CD14-positive monocyte (primary cell): ENCODE measurements around the gene BACH2. TPM values are rescaled to one million over a fixed set of nuclear protein-coding genes. Genes with fewer than 3 reads are reported as not detected.
"Not testable (repeated sequence)": the region's sequence is repeated elsewhere in the genome, so short reads cannot be mapped to it uniquely, and the experiment has no call there.

Source experiments
- DNase-seq, 3 donors: peaks; one replicate each; pipeline ENCODE4 v3.0.0-alpha.2; 2011 to 2022
- H2AFZ ChIP-seq: 2 replicates; pipeline ENCODE4 v1.6.0; 2012; ENCODE audit warnings: mild to moderate bottlenecking, low read depth, low read length, inconsistent platforms; ENCODE audit not compliant: insufficient read depth, poor library complexity, severe bottlenecking
- H3K27ac ChIP-seq, 2 donors: 1 replicate in 1 of 2; 2 replicates in 1 of 2; pipeline ENCODE4 v1.5.1; 2012 to 2013; ENCODE audit warnings: low read length in 2 of 2, control low read depth in 1 of 2, inconsistent platforms in 1 of 2, low read depth in 1 of 2, mild to moderate bottlenecking in 1 of 2
- H3K27me3 ChIP-seq, 2 donors: one replicate each; pipeline versions ENCODE4 v1.6.0 to v1.6.1; 2011 to 2013; ENCODE audit warnings: low read length in 2 of 2; ENCODE audit not compliant: control insufficient read depth in 2 of 2, insufficient read depth in 2 of 2
- H3K36me3 ChIP-seq, 2 donors: replicated peaks in 1 of 2; 1 replicate in 1 of 2; 2 replicates in 1 of 2; pipeline versions ENCODE4 v1.5.1 to v1.6.1; 2012 to 2013; ENCODE audit warnings: low read length in 2 of 2, control low read depth in 1 of 2, inconsistent platforms in 1 of 2, mild to moderate bottlenecking in 1 of 2; ENCODE audit not compliant: insufficient read depth in 2 of 2, control insufficient read depth in 1 of 2
- H3K4me1 ChIP-seq, 2 donors: 1 replicate in 1 of 2; 2 replicates in 1 of 2; pipeline versions ENCODE4 v1.5.1 to v1.6.1; 2012 to 2013; ENCODE audit warnings: low read length in 2 of 2, control low read depth in 1 of 2, inconsistent platforms in 1 of 2, mild to moderate bottlenecking in 1 of 2, moderate library complexity in 1 of 2; ENCODE audit not compliant: insufficient read depth in 2 of 2, control insufficient read depth in 1 of 2
- H3K4me2 ChIP-seq: replicated peaks from 2 replicates; pipeline ENCODE3; 2012; ENCODE audit warnings: low read length, moderate library complexity, mild to moderate bottlenecking; ENCODE audit not compliant: poor library complexity, severe bottlenecking; ENCODE audit errors: extremely low read depth
- H3K4me3 ChIP-seq, 3 experiments: fragments of 200-600 bp in 1 of 3; sonication (generic) in 1 of 3; replicated peaks in 1 of 3; 1 replicate in 2 of 3; 2 replicates in 1 of 3; pipeline ENCODE4 v1.5.1; 2011 to 2013; ENCODE audit warnings: low read length in 3 of 3, mild to moderate bottlenecking in 3 of 3, control low read depth in 2 of 3, low read depth in 2 of 3, inconsistent platforms in 1 of 3, moderate library complexity in 1 of 3
- H3K79me2 ChIP-seq: 2 replicates; pipeline ENCODE4 v1.6.0; 2012; ENCODE audit warnings: mild to moderate bottlenecking, control low read depth, inconsistent platforms, low read length, moderate library complexity; ENCODE audit not compliant: insufficient read depth
- H3K9ac ChIP-seq: 2 replicates; pipeline ENCODE4 v1.6.0; 2017; ENCODE audit warnings: low read length, mild to moderate bottlenecking; ENCODE audit not compliant: insufficient read depth, poor library complexity, severe bottlenecking
- H3K9me3 ChIP-seq, 2 donors: replicated peaks in 1 of 2; 1 replicate in 1 of 2; 2 replicates in 1 of 2; pipeline versions ENCODE4 v1.5.1 to v1.6.1; 2012 to 2013; ENCODE audit warnings: low read length in 2 of 2, control low read depth in 1 of 2; ENCODE audit not compliant: control insufficient read depth in 1 of 2, insufficient read depth in 1 of 2
- H4K20me1 ChIP-seq: 2 replicates; pipeline ENCODE4 v1.6.0; 2012; ENCODE audit warnings: mild to moderate bottlenecking, low read length, control low read depth, moderate library complexity; ENCODE audit not compliant: insufficient read depth
- H3K27ac Mint-ChIP-seq, 7 donors: one replicate each; pipeline ENCODE4 v1.8.0; 2020; ENCODE audit warnings: mild to moderate bottlenecking in 7 of 7, mixed read lengths in 7 of 7, moderate library complexity in 6 of 7, inconsistent platforms in 2 of 7
- H3K27me3 Mint-ChIP-seq, 3 donors: one replicate each; pipeline ENCODE4 v1.8.0; 2021 to 2022; ENCODE audit warnings: low read depth in 3 of 3, mild to moderate bottlenecking in 3 of 3, mixed read lengths in 3 of 3, moderate library complexity in 3 of 3, inconsistent platforms in 1 of 3
- H3K36me3 Mint-ChIP-seq, 2 donors: one replicate each; pipeline ENCODE4 v1.8.0; 2020; ENCODE audit warnings: mixed read lengths in 2 of 2, inconsistent platforms in 1 of 2, mild to moderate bottlenecking in 1 of 2
- H3K4me1 Mint-ChIP-seq: one replicate; pipeline ENCODE4 v1.8.0; 2020; ENCODE audit warnings: mild to moderate bottlenecking, mixed read lengths
- H3K4me3 Mint-ChIP-seq, 2 donors: one replicate each; pipeline ENCODE4 v1.8.0; 2020; ENCODE audit warnings: mild to moderate bottlenecking in 2 of 2, mixed read lengths in 2 of 2, moderate library complexity in 1 of 2
- H3K9me3 Mint-ChIP-seq, 7 donors: one replicate each; pipeline ENCODE4 v1.8.0; 2020 to 2022; ENCODE audit warnings: mixed read lengths in 7 of 7, mild to moderate bottlenecking in 6 of 7, moderate library complexity in 6 of 7, inconsistent platforms in 2 of 7
- WGBS: methylation state at CpG from one replicate; pipeline ENCODE4 v1.1.5; 2013; ENCODE audit warnings: missing lambda C conversion rate; ENCODE audit not compliant: insufficient coverage; 5-methylcytosine and 5-hydroxymethylcytosine counted together
- intact Hi-C, 2 donors: fragments of 100-400 bp; cut with micrococcal nuclease; formaldehyde crosslinking; loops; one replicate each; pipeline versions ENCODE4 v1.15.0 to v1.15.1; 2023
- polyA plus RNA-seq, 3 donors: library from polyadenylated mRNA; depleted of rRNA in 1 of 3; unstranded in 2 of 3; stranded (reverse) in 1 of 3; fragments of 300-500 nt in 2 of 3; fragments of >200 nt in 1 of 3; fragmentation: Illumina TruSeq in 2 of 3; gene quantifications; 1 replicate in 2 of 3; 2 replicates in 1 of 3; pipeline ENCODE4 v1.2.3, GENCODE V29; 2012 to 2021
- TF ChIP-seq, protein P1 (sequence below): fragments of 200-600 bp; IDR thresholded peaks from one replicate; pipeline ENCODE4 v1.8.0; 2022; ENCODE audit warnings: antibody characterized with exemption, mild to moderate bottlenecking

The BACH2 gene
- polyA plus RNA-seq, 3 donors, result 0.04 to 0.09 (median 0.05) TPM

GRCh38 chr6:90055924-90056323, 240.7 kb downstream of the BACH2 start:
- H3K27me3 Mint-ChIP-seq, H3K27ac ChIP-seq, H3K4me2 ChIP-seq, H2AFZ ChIP-seq, H3K27me3 ChIP-seq, H3K79me2 ChIP-seq, H3K4me3 ChIP-seq, H3K27ac Mint-ChIP-seq, H3K9ac ChIP-seq, H3K4me1 Mint-ChIP-seq, H3K4me3 Mint-ChIP-seq, H3K36me3 Mint-ChIP-seq, H4K20me1 ChIP-seq, DNase-seq, H3K36me3 ChIP-seq, H3K4me1 ChIP-seq, intact Hi-C loops: not testable (repeated sequence)
- H3K9me3 ChIP-seq, result peaks cover 14 to 16% of the 10 kb centered on the region in 2 donors
- WGBS, result no CpG with 5 or more reads among the region's 1 CpG
- peaks cover 21 to 37% (median 30%) of the 10 kb centered on the region in 7 donors for H3K9me3 Mint-ChIP-seq

DNA sequence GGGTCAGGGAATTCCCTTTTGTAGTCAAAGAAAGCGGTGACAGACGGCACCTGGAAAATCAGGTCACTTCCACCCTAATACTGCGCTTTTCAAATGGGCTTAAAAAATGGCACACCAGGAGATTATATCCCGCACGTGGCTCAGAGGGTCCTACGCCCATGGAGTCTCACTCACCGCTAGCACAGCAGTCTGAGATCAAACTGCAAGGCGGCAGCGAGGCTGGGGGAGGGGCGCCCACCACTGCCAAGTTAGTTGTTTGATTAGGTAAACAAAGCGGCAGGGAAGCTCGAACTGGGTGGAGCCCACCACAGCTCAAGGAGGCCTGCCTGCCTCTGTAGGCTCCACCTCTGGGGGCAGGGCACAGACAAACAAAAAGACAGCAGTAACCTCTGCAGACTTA, 242.4 kb downstream of the BACH2 start:
- H3K36me3 ChIP-seq, H4K20me1 ChIP-seq, H3K27ac Mint-ChIP-seq, H3K4me1 Mint-ChIP-seq, H3K27me3 ChIP-seq, H3K36me3 Mint-ChIP-seq, H3K27me3 Mint-ChIP-seq, H3K4me3 ChIP-seq, H3K4me2 ChIP-seq, H3K4me3 Mint-ChIP-seq, H3K27ac ChIP-seq, H3K4me1 ChIP-seq, intact Hi-C loops, DNase-seq, H2AFZ ChIP-seq, H3K9ac ChIP-seq, H3K79me2 ChIP-seq: not testable (repeated sequence)
- WGBS, result 100% methylated on average over 4 of the region's 12 CpGs
- peaks cover 21 to 37% (median 30%) of the 10 kb centered on the region in 7 donors for H3K9me3 Mint-ChIP-seq
- peaks cover 14 to 16% of the 10 kb centered on the region in 2 donors for H3K9me3 ChIP-seq

GRCh38 chr6:90053614-90054013, 243.0 kb downstream of the BACH2 start:
- 83% methylated on average over 1 of the region's 5 CpGs for WGBS
- Histone ChIP-seq H4K20me1 (no peaks in the 10 kb centered on the region), H3K4me2 (no peak overlapping the region), H2AFZ (no peak overlapping the region), H3K4me1 (no peaks in the 10 kb centered on the region), H3K9me3 (peaks cover 14 to 16% of the 10 kb centered on the region in 2 donors), H3K79me2 (no peaks in the 10 kb centered on the region), H3K36me3 (no peaks in the 10 kb centered on the region), H3K27ac (no peak overlapping the region), H3K9ac (no peak overlapping the region), H3K27me3 (no peaks in the 10 kb centered on the region), H3K4me3 (no peak overlapping the region)
- no peak for DNase-seq
- H3K36me3 Mint-ChIP-seq, result no peaks in the 10 kb centered on the region
- H3K9me3 Mint-ChIP-seq, result peaks cover 19 to 37% (median 29%) of the 10 kb centered on the region in 7 donors
- H3K27ac Mint-ChIP-seq, result no peak overlapping the region
- intact Hi-C loops, result no loop called here
- H3K4me3 Mint-ChIP-seq, result no peak overlapping the region
- no peaks in the 10 kb centered on the region for H3K4me1 Mint-ChIP-seq
- TF ChIP-seq, protein P1, sequence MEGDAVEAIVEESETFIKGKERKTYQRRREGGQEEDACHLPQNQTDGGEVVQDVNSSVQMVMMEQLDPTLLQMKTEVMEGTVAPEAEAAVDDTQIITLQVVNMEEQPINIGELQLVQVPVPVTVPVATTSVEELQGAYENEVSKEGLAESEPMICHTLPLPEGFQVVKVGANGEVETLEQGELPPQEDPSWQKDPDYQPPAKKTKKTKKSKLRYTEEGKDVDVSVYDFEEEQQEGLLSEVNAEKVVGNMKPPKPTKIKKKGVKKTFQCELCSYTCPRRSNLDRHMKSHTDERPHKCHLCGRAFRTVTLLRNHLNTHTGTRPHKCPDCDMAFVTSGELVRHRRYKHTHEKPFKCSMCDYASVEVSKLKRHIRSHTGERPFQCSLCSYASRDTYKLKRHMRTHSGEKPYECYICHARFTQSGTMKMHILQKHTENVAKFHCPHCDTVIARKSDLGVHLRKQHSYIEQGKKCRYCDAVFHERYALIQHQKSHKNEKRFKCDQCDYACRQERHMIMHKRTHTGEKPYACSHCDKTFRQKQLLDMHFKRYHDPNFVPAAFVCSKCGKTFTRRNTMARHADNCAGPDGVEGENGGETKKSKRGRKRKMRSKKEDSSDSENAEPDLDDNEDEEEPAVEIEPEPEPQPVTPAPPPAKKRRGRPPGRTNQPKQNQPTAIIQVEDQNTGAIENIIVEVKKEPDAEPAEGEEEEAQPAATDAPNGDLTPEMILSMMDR, result no peak
- peaks cover 0 to 2% (median 1%) of the 10 kb centered on the region in 3 donors for H3K27me3 Mint-ChIP-seq
